Adipocyte (in vitro differentiated cells): ENCODE data around the gene KMT2E.

ENCODE experiments used
- DNase-seq: peaks from one replicate; pipeline ENCODE4 v3.0.0-alpha.2; 2015; ENCODE audit warnings: low read depth
- H3K27me3 ChIP-seq: replicated peaks from 2 replicates; pipeline ENCODE4 v1.7.0; 2013; ENCODE audit warnings: mild to moderate bottlenecking, low read length, moderate library complexity; ENCODE audit not compliant: control insufficient read depth, insufficient read depth
- H3K36me3 ChIP-seq: 2 replicates; pipeline ENCODE4 v1.7.0; 2013; ENCODE audit warnings: low read length, mild to moderate bottlenecking, moderate library complexity; ENCODE audit not compliant: control insufficient read depth, insufficient read depth, severe bottlenecking
- H3K4me1 ChIP-seq: 2 replicates; pipeline ENCODE4 v1.7.0; 2013; ENCODE audit warnings: mild to moderate bottlenecking, low read length, moderate library complexity; ENCODE audit not compliant: control insufficient read depth, insufficient read depth
- H3K4me3 ChIP-seq: 2 replicates; pipeline ENCODE4 v1.7.0; 2013; ENCODE audit warnings: mild to moderate bottlenecking, low read length, moderate library complexity
- H3K9ac ChIP-seq: 2 replicates; pipeline ENCODE4 v1.7.0; 2013; ENCODE audit warnings: mild to moderate bottlenecking, low read length, moderate library complexity
- H3K9me3 ChIP-seq: 2 replicates; pipeline ENCODE4 v1.7.0; 2013; ENCODE audit warnings: mild to moderate bottlenecking, low read length, moderate library complexity; ENCODE audit not compliant: control insufficient read depth

KMT2E gene

DNA sequence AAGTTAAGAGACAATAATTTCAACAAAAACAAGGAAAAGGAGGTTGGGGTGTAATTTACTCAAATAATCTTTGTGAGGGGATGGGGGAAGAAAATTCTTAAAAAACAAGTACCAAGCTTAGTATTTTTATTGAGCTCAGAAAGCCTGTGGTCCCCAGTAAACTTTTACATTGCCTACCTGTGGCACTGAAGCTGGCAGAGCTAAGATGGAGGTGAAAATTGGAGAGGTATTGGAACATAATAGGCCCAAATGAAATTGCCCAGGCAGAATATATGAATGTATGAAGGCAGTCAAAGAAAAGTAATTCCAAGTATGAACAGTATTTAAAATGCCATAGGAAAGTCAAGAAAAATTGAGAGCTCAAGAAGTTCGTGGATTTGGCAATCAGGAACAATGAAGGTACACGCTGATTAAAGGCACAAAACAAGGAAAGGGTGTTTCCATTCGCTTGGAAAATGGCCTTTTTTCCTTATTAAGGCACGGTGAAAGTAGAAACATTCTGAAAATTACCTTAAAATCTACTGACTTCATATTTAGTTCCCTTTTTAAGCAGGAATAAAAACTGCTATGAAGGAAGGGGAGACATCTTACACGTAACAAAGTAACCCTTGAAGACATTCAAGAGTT is 3.4 kb upstream of the KMT2E start:
- DNase-seq: peak; percentile 58
- H3K27me3 ChIP-seq: no peaks in the 10 kb centered on the region
- H3K9me3 ChIP-seq: no peaks in the 10 kb centered on the region
- H3K4me3 ChIP-seq: peak overlapping the region; percentile 98
- peaks cover 46% of the 10 kb centered on the region for H3K4me1 ChIP-seq
- peak overlapping the region; percentile 100 for H3K9ac ChIP-seq
- H3K36me3 ChIP-seq: peaks cover 13% of the 10 kb centered on the region

DNA sequence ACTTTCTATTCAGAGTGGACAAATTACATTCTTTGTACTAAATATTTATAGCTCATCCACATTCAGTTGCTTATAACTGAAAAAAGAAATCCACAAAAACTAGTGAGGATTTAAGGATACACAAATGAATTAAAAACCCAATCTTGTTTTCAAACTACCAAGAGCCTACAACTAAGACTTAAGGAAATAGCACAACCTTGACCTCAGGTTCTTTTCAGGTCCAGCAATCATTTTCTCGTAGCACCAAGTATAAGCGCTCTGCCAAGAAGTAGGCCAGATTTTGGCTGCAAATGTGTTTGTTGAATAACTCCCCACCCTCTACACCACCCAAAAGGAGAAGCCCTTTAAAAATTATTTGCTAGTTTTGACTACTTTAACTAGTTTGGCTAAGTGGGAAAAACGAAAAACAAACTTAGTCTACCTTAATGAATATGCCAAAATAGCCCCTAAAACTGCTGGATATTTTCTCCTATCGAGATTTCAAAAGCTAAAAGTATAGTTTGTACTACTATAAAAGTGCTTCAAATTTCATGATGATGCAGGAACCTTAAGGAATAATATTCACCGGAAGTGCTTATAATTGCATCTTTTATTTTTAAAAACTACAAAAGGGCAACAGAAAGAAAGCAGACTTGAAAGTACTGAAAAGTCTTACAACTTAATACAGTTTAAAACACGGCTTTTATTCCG is 2.7 kb upstream of the KMT2E start:
- no peaks in the 10 kb centered on the region for H3K9me3 ChIP-seq
- DNase-seq: peak; percentile 57
- H3K36me3 ChIP-seq: peaks cover 10% of the 10 kb centered on the region
- peak overlapping the region; percentile 98 for H3K4me3 ChIP-seq
- peak overlapping the region; percentile 100 for H3K9ac ChIP-seq
- peaks cover 45% of the 10 kb centered on the region for H3K4me1 ChIP-seq
- H3K27me3 ChIP-seq: no peaks in the 10 kb centered on the region

DNA sequence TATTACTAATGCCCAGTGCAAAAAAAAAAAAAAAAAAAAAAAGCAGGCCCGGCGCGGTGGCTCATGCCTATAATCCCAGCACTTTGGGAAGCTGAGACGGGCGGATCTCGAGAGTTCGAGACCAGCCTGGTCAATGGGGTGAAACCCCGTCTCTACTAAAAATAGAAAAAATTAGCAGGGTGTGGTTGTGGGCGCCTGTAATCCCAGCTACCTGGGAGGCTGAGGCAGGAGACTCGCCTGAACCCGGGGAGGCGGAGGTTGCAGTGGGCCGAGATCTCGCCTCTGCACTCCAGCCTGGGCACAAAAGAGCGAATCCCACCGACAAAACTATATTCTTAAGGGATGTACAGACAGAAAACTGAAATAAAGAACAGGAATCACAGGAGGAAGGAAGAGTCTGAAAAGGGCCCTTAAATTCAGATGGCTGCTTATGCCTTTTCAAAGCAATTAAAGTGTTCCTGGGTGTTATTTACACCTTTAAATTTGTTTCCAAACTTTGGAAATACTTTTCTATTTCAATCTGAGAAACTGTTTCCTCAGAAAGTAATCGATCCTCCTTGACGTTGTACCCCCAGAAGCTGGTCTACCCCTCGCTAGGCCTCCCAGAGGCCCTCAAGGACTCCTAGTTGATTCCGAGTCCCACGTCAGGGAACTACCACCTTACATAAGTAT is 2.0 kb upstream of the KMT2E start:
- no peak for DNase-seq
- no peaks in the 10 kb centered on the region for H3K27me3 ChIP-seq
- H3K9ac ChIP-seq: peak overlapping the region; percentile 100
- H3K4me1 ChIP-seq: peaks cover 44% of the 10 kb centered on the region
- H3K36me3 ChIP-seq: peaks cover 9% of the 10 kb centered on the region
- H3K4me3 ChIP-seq: peak overlapping the region; percentile 98
- H3K9me3 ChIP-seq: no peaks in the 10 kb centered on the region

DNA sequence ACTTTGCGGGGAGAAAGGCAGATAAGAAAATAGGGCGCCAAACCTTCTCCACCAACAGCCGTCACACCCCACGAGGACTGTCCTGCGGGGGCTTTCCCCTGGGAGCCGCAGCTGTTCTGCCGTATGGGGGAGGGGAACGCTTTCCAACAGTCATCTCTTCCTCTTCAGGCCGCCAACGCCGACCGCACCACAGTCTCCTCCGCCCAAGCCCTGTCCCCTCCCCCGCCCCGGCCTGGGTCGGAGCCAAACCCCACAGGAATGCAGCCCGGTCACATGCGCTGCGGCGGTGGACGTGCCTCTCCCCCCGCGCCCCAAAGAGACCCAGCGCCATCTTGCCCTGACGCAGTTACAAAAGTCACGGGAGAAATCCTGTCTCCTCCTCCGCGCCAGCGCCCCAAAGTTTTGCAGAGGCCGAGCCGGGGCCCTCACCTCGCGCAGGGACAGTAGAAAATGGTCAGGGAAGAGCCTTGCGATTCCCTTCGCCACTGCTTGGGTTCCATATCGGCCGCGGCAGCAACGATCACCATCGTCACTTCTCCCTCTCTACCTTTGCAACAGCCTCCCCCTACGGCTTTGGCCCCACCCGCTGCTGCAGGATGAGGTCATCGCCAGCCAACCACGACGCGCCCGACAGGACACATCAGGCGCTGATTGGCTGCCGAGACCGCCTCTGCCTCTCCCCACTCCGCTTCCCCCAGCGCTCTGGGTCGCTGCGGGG is 1.3 kb upstream of the KMT2E start:
- peaks cover 9% of the 10 kb centered on the region for H3K36me3 ChIP-seq
- no peaks in the 10 kb centered on the region for H3K27me3 ChIP-seq
- peak; percentile 99 for DNase-seq
- peak overlapping the region; percentile 98 for H3K4me3 ChIP-seq
- peak overlapping the region; percentile 100 for H3K9ac ChIP-seq
- H3K9me3 ChIP-seq: no peaks in the 10 kb centered on the region
- peaks cover 45% of the 10 kb centered on the region for H3K4me1 ChIP-seq

DNA sequence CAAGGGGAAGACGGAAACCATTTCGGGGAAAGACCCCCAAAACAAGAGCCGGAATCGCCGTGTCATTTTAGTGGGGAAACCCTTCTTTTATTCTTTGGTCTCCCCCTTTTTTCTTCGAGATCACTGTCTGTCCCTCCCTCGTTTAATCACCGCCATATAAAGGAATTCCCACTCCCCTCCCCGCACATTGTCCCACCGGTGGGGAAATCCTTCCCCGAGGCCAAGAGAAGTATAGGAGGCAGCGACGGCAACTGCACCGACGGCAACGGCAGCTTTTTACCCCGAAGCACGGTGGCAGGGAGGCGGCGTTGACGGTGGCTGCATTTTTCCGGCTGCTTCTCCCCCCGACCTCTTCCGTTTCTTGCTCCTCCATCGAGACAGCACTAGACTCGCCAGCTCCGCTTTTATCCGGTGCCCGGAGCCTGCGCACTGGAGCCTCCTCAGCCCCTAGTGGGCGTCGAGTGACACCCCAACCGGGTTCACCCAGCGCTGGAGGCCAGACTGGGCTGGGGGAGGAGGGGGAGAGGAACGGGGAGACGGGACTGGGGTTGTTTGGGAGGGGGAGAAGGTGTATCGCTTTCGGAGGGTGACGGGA is 687 bp upstream of the KMT2E start:
- H3K9ac ChIP-seq: peak overlapping the region; percentile 100
- no peaks in the 10 kb centered on the region for H3K27me3 ChIP-seq
- peaks cover 5% of the 10 kb centered on the region for H3K36me3 ChIP-seq
- H3K4me3 ChIP-seq: peak overlapping the region; percentile 98
- peaks cover 45% of the 10 kb centered on the region for H3K4me1 ChIP-seq
- no peaks in the 10 kb centered on the region for H3K9me3 ChIP-seq
- peak; percentile 97 for DNase-seq

DNA sequence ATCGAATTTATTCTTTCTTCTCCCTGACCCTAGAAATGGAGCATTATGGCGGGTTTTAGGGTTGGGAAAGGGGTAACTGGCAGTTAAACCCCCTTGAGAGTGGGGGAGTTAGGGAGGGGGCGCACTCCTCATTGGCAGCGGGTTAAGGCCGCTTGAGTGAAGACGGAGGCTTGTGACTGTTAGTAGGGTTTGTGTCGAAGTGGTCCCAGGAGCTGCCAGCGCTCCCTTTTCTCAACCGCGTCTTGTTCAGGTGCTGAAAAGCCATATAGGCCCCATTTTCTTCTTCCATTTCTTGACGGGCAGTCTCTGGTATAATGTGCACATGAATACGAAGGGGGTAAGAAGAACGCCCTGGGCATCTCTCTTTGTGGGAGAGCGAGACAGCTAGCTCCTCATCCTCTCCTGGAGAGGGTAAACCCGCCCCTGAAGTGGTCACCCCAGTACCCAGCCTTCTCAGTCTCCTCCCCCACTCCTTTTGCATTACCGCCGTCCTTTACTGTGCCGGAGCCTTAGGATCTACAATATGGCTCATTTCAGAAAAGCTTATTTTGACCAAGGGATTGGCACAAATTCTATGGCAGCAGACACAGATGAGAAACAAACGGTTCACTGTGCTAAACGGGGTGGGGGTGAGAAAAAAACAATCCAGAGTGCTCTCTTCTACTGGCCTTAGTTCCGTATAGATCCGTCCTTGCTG is 836 bp downstream of the KMT2E start:
- peak overlapping the region; percentile 100 for H3K9ac ChIP-seq
- no peaks in the 10 kb centered on the region for H3K27me3 ChIP-seq
- H3K4me3 ChIP-seq: peak overlapping the region; percentile 98
- DNase-seq: peak; percentile 68
- peaks cover 4% of the 10 kb centered on the region for H3K36me3 ChIP-seq
- H3K4me1 ChIP-seq: peaks cover 45% of the 10 kb centered on the region
- H3K9me3 ChIP-seq: no peaks in the 10 kb centered on the region

DNA sequence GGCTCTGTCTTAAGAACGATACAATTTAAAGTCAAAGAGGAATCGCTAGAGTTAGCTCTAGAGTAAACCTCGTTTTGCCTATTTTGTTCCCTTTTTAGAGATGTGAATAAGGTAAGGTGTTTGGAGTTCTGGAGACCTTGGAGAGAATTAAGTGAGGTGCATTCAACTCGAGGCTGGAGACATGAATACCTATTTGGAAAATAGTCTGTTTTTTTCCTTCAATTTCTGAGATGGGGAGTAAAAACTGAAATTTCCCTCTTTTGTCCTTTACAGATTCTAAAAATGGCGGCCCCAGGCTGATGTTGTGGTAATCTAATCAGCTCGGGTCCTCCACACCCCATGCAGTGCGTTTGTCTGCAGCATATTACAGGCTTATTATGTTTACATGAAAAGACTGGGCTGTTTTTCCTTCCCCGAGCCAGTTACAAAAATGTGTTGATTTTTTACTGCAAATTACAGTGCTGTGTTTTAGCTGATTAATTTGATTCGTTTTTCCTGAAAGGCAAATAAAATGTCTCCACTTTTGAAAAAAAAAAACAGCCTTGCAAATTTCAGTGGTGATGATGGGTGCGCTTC is 1.5 kb downstream of the KMT2E start:
- DNase-seq: peak; percentile 79
- H3K9me3 ChIP-seq: no peaks in the 10 kb centered on the region
- H3K36me3 ChIP-seq: peaks cover under 1% of the 10 kb centered on the region
- peak overlapping the region; percentile 100 for H3K9ac ChIP-seq
- H3K4me1 ChIP-seq: peaks cover 42% of the 10 kb centered on the region
- H3K27me3 ChIP-seq: no peaks in the 10 kb centered on the region
- H3K4me3 ChIP-seq: peak overlapping the region; percentile 98

DNA sequence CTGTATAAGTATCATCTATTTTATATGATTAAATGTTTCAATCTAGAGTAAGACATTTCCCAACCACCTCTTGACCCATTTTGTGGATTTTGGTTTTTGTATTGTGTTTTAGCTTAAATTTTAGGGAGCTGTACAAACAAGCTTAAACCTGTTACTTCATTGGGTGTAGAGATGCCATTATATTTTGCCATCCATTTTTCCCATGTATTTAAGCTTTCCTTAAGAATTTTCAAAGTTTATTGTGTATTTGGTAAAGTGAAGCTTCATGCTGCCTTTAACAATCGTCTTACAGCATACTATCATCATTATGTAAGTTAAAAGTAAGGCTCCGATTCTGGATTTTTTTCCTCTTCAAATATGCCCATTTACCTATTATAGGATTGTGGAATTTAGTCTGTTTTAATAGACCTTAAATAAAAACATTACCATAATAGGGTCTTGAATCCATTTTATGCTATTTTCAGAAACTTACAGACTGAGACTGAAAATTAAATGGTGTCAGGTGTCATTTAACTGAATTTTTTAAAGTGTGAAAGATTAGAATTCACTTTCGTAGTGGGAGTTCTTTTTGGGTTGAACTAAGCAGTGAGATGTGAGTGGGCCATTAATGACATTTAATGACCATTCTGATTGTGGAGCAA is 2.2 kb downstream of the KMT2E start:
- H3K9me3 ChIP-seq: no peaks in the 10 kb centered on the region
- no peaks in the 10 kb centered on the region for H3K36me3 ChIP-seq
- peak overlapping the region; percentile 100 for H3K9ac ChIP-seq
- H3K4me1 ChIP-seq: peaks cover 47% of the 10 kb centered on the region
- peak; percentile 23 for DNase-seq
- no peaks in the 10 kb centered on the region for H3K27me3 ChIP-seq
- H3K4me3 ChIP-seq: peak overlapping the region; percentile 98

DNA sequence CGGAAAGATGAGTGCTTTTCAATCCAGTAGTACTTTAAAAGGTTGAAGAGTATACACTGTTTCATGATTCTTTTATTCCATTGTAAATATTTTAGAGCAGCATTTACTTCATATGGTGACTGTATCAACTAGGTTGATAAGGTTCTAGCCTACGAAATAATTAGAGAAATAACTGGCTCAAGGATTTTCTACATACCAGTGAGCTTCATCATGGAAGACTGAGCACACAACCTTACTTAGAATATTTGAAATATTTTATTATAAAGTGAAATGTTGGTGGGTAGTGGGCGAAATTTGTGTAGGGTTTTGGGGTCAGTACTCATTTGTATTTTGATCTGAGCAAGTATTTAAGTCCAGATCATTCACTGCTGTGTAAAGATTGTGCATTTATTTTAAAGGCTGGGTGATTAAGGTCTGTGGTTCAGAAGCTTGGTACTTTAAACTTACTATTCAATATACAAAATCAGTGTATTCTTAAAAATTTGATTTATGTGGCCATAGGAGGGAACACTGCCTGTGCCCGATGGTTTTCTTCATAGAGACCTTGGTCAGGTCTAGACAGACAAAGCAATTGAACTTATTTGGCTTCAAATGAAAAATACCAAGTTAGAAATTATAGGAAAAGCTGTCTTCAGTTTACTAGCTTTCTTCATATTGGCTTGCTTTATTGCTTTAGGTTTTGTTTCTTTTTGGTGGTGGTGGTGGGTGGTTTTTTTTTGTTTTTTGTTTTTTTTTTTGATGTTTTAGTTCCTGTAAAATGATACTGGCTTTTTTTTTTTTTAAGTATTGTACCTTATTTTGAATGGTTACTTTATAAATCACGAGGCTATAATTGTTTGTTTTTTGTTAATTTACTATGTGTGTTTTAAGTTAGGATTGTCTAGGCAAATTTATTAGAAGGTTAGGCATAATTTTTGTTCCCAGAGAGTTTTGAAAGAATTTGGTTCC is 3.0 kb downstream of the KMT2E start:
- peaks cover 54% of the 10 kb centered on the region for H3K4me1 ChIP-seq
- peak; percentile 64 for DNase-seq
- H3K9me3 ChIP-seq: no peaks in the 10 kb centered on the region
- H3K27me3 ChIP-seq: no peaks in the 10 kb centered on the region
- peak overlapping the region; percentile 100 for H3K9ac ChIP-seq
- H3K4me3 ChIP-seq: peak overlapping the region; percentile 98
- no peaks in the 10 kb centered on the region for H3K36me3 ChIP-seq
